ENCODE results near the gene CFAP100.
A peak's percentile ranks its signal among the peaks of the same experiment; 100 is the strongest.

CFAP100 gene

GRCh38 chr3:126351771-126352475 lies 42.8 kb upstream of the CFAP100 start:
- H3K4me1 ChIP-seq (ENCODE audit: control insufficient read depth, insufficient read depth, low read length), result peaks cover 5% of the 10 kb centered on the region
- no peaks in the 10 kb centered on the region for H3K36me3 ChIP-seq (ENCODE audit: control insufficient read depth, insufficient read depth, low read length)
- H3K27me3 ChIP-seq (ENCODE audit: control insufficient read depth, insufficient read depth, low read length), result peaks cover 3% of the 10 kb centered on the region
- H3K9ac ChIP-seq (ENCODE audit: low read length), result no peak overlapping the region
- H3K9me3 ChIP-seq (ENCODE audit: control insufficient read depth, low read length), result no peaks in the 10 kb centered on the region
- no peak overlapping the region for H3K4me3 ChIP-seq (ENCODE audit: low read length)

GRCh38 chr3:126352476-126353454 lies 41.9 kb upstream of the CFAP100 start:
- no peaks in the 10 kb centered on the region for H3K9me3 ChIP-seq (ENCODE audit: control insufficient read depth, low read length)
- H3K36me3 ChIP-seq (ENCODE audit: control insufficient read depth, insufficient read depth, low read length), result no peaks in the 10 kb centered on the region
- no peak overlapping the region for H3K9ac ChIP-seq (ENCODE audit: low read length)
- H3K27me3 ChIP-seq (ENCODE audit: control insufficient read depth, insufficient read depth, low read length), result peaks cover 3% of the 10 kb centered on the region
- H3K4me1 ChIP-seq (ENCODE audit: control insufficient read depth, insufficient read depth, low read length), result peaks cover 8% of the 10 kb centered on the region
- H3K4me3 ChIP-seq (ENCODE audit: low read length), result no peak overlapping the region

- Histone ChIP-seq H3K9ac (ENCODE audit: low read length) (no peak overlapping the region), H3K4me3 (ENCODE audit: low read length) (no peak overlapping the region), H3K36me3 (ENCODE audit: control insufficient read depth, insufficient read depth, low read length) (no peaks in the 10 kb centered on the region), H3K27me3 (ENCODE audit: control insufficient read depth, insufficient read depth, low read length) (peaks cover 12% of the 10 kb centered on the region), H3K4me1 (ENCODE audit: control insufficient read depth, insufficient read depth, low read length) (peaks cover 14% of the 10 kb centered on the region), H3K9me3 (ENCODE audit: control insufficient read depth, low read length) (no peaks in the 10 kb centered on the region)
These were observed 40.9 kb upstream of the CFAP100 start for GRCh38 chr3:126353694-126354321.

GRCh38 chr3:126354776-126355175 lies 39.9 kb upstream of the CFAP100 start:
- Histone ChIP-seq H3K4me1 (ENCODE audit: control insufficient read depth, insufficient read depth, low read length) (peaks cover 14% of the 10 kb centered on the region), H3K4me3 (ENCODE audit: low read length) (no peak overlapping the region), H3K9ac (ENCODE audit: low read length) (no peak overlapping the region)

GRCh38 chr3:126355251-126355650 lies 39.5 kb upstream of the CFAP100 start:
- Histone ChIP-seq H3K36me3 (ENCODE audit: control insufficient read depth, insufficient read depth, low read length) (no peaks in the 10 kb centered on the region), H3K9ac (ENCODE audit: low read length) (no peak overlapping the region), H3K9me3 (ENCODE audit: control insufficient read depth, low read length) (no peaks in the 10 kb centered on the region), H3K4me3 (ENCODE audit: low read length) (no peak overlapping the region), H3K4me1 (ENCODE audit: control insufficient read depth, insufficient read depth, low read length) (peaks cover 14% of the 10 kb centered on the region), H3K27me3 (ENCODE audit: control insufficient read depth, insufficient read depth, low read length) (peaks cover 25% of the 10 kb centered on the region)

More at GRCh38 chr3:126354776-126355175, 39.9 kb upstream of the CFAP100 start:
- Histone ChIP-seq H3K27me3 (ENCODE audit: control insufficient read depth, insufficient read depth, low read length) (peaks cover 20% of the 10 kb centered on the region), H3K9me3 (ENCODE audit: control insufficient read depth, low read length) (no peaks in the 10 kb centered on the region), H3K36me3 (ENCODE audit: control insufficient read depth, insufficient read depth, low read length) (no peaks in the 10 kb centered on the region)

GRCh38 chr3:126355777-126356372 lies 38.8 kb upstream of the CFAP100 start:
- Histone ChIP-seq H3K9me3 (ENCODE audit: control insufficient read depth, low read length) (no peaks in the 10 kb centered on the region), H3K36me3 (ENCODE audit: control insufficient read depth, insufficient read depth, low read length) (no peaks in the 10 kb centered on the region), H3K4me3 (ENCODE audit: low read length) (peak overlapping the region; percentile 9), H3K27me3 (ENCODE audit: control insufficient read depth, insufficient read depth, low read length) (peaks cover 31% of the 10 kb centered on the region), H3K9ac (ENCODE audit: low read length) (peak overlapping the region; percentile 49), H3K4me1 (ENCODE audit: control insufficient read depth, insufficient read depth, low read length) (peaks cover 14% of the 10 kb centered on the region)

GRCh38 chr3:126356373-126357264 lies 38.1 kb upstream of the CFAP100 start:
- no peaks in the 10 kb centered on the region for H3K9me3 ChIP-seq (ENCODE audit: control insufficient read depth, low read length)
- peaks cover 32% of the 10 kb centered on the region for H3K27me3 ChIP-seq (ENCODE audit: control insufficient read depth, insufficient read depth, low read length)
- H3K36me3 ChIP-seq (ENCODE audit: control insufficient read depth, insufficient read depth, low read length), result no peaks in the 10 kb centered on the region
- peak overlapping the region; percentile 9 for H3K4me3 ChIP-seq (ENCODE audit: low read length)
- H3K4me1 ChIP-seq (ENCODE audit: control insufficient read depth, insufficient read depth, low read length), result peaks cover 14% of the 10 kb centered on the region
- peak overlapping the region; percentile 49 for H3K9ac ChIP-seq (ENCODE audit: low read length)

GRCh38 chr3:126357295-126358037 lies 37.2 kb upstream of the CFAP100 start, which contains the start of gene KLF15:
Gene KLF15, minus strand, starts transcription at chr3:126357408. Its CDS starts 4,486 bp downstream, at chr3:126352922.
- Histone ChIP-seq H3K36me3 (ENCODE audit: control insufficient read depth, insufficient read depth, low read length) (no peaks in the 10 kb centered on the region), H3K4me3 (ENCODE audit: low read length) (peak within 1 kb of the TSS; percentile 27), H3K9me3 (ENCODE audit: control insufficient read depth, low read length) (no peaks in the 10 kb centered on the region), H3K4me1 (ENCODE audit: control insufficient read depth, insufficient read depth, low read length) (peaks cover 14% of the 10 kb centered on the region), H3K9ac (ENCODE audit: low read length) (peak within 1 kb of the TSS; percentile 49), H3K27me3 (ENCODE audit: control insufficient read depth, insufficient read depth, low read length) (peaks cover 32% of the 10 kb centered on the region)

GRCh38 chr3:126358038-126358815 lies 36.5 kb upstream of the CFAP100 start:
- Histone ChIP-seq H3K4me1 (ENCODE audit: control insufficient read depth, insufficient read depth, low read length) (peaks cover 14% of the 10 kb centered on the region), H3K9me3 (ENCODE audit: control insufficient read depth, low read length) (no peaks in the 10 kb centered on the region), H3K9ac (ENCODE audit: low read length) (no peak overlapping the region), H3K27me3 (ENCODE audit: control insufficient read depth, insufficient read depth, low read length) (peaks cover 32% of the 10 kb centered on the region), H3K36me3 (ENCODE audit: control insufficient read depth, insufficient read depth, low read length) (no peaks in the 10 kb centered on the region), H3K4me3 (ENCODE audit: low read length) (no peak overlapping the region)

- Histone ChIP-seq H3K9ac (ENCODE audit: low read length) (no peak overlapping the region), H3K36me3 (ENCODE audit: control insufficient read depth, insufficient read depth, low read length) (no peaks in the 10 kb centered on the region), H3K27me3 (ENCODE audit: control insufficient read depth, insufficient read depth, low read length) (peaks cover 32% of the 10 kb centered on the region), H3K9me3 (ENCODE audit: control insufficient read depth, low read length) (no peaks in the 10 kb centered on the region), H3K4me3 (ENCODE audit: low read length) (no peak overlapping the region), H3K4me1 (ENCODE audit: control insufficient read depth, insufficient read depth, low read length) (peaks cover 14% of the 10 kb centered on the region)
These were observed 35.9 kb upstream of the CFAP100 start for GRCh38 chr3:126358816-126359181.
